22Rv1 (cell line): Measurements from ENCODE around the gene TAPBP.

Experiments used
- CTCF ChIP-seq: fragments of 450-650 bp; IDR thresholded peaks from 2 replicates; pipeline ENCODE4 v1.5.1; 2017; ENCODE audit warnings: mild to moderate bottlenecking
- ZFX ChIP-seq: fragments of 450-650 bp; IDR thresholded peaks from 2 replicates; pipeline ENCODE4 v1.6.1; 2017; ENCODE audit warnings: antibody characterized with exemption, borderline replicate concordance

DNA sequence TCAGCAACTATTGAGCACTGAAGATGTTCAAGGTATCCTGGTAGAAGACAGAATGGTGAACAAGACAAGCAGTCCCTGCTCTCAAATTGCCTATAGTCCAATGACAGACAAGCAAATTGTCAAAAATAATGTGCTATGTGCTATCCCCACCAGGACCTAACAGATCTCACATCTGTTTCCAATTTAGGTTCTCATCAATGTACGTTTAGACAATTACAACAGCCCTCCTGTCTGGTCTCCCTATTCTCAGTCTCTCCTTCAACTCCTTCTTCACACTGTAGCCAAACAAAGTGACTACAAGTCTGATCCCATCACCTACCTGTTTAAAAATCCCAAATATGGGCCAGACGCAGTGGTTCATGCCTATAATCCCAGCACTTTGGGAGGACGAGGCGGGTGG, 7.5 kb downstream of the TAPBP start:
- no peak for TF ChIP-seq CTCF
- no peak for TF ChIP-seq ZFX
